Mesenchymal stem cell (in vitro differentiated cells and primary cell): ENCODE data around the gene PRTN3.

Experiments used
- DNase-seq: peaks from one replicate; pipeline ENCODE4 v3.0.0-alpha.2; 2013
- H2AFZ ChIP-seq: one replicate; pipeline ENCODE4 v1.6.1; 2013; ENCODE audit warnings: low read depth, mild to moderate bottlenecking, control low read depth, inconsistent platforms, low read length, moderate library complexity
- H2AK5ac ChIP-seq: 2 replicates; pipeline ENCODE4 v1.6.1; 2013; ENCODE audit warnings: low read length, moderate library complexity, mild to moderate bottlenecking, inconsistent platforms; ENCODE audit not compliant: severe bottlenecking
- H2BK120ac ChIP-seq: one replicate; pipeline ENCODE4 v1.6.1; 2013; ENCODE audit warnings: low read depth, mild to moderate bottlenecking, inconsistent platforms, low read length, moderate library complexity
- H2BK12ac ChIP-seq, 2 experiments: one replicate each; pipeline ENCODE4 v1.6.1; 2013; ENCODE audit warnings: inconsistent platforms in 2 of 2, low read length in 2 of 2, mild to moderate bottlenecking in 2 of 2, moderate library complexity in 2 of 2, control low read depth in 1 of 2
- H2BK15ac ChIP-seq: one replicate; pipeline ENCODE4 v1.6.1; 2013; ENCODE audit warnings: mild to moderate bottlenecking, low read depth, inconsistent platforms; ENCODE audit not compliant: poor library complexity, severe bottlenecking
- H2BK5ac ChIP-seq: 2 replicates; pipeline ENCODE4 v1.6.1; 2013; ENCODE audit warnings: low read depth, mild to moderate bottlenecking, low read length, control low read depth, inconsistent platforms; ENCODE audit not compliant: poor library complexity, severe bottlenecking
- H3K14ac ChIP-seq, 2 experiments: one replicate each; pipeline ENCODE4 v1.6.1; 2013; ENCODE audit warnings: inconsistent platforms in 2 of 2, low read length in 2 of 2, control low read depth in 1 of 2, mild to moderate bottlenecking in 1 of 2, moderate library complexity in 1 of 2
- H3K18ac ChIP-seq, 2 experiments: one replicate each; pipeline ENCODE4 v1.6.1; 2013; ENCODE audit warnings: inconsistent platforms in 2 of 2, low read length in 2 of 2, control low read depth in 1 of 2, low read depth in 1 of 2, mild to moderate bottlenecking in 1 of 2
- H3K23ac ChIP-seq, 2 experiments: one replicate each; pipeline ENCODE4 v1.6.1; 2013; ENCODE audit warnings: inconsistent platforms in 2 of 2, low read length in 2 of 2, mild to moderate bottlenecking in 2 of 2, moderate library complexity in 2 of 2, control low read depth in 1 of 2
- H3K27ac ChIP-seq: 2 replicates; pipeline ENCODE4 v1.5.1; 2013; ENCODE audit warnings: mild to moderate bottlenecking, moderate library complexity, low read length, control low read depth, inconsistent platforms; ENCODE audit not compliant: poor library complexity, severe bottlenecking
- H3K27me3 ChIP-seq, 2 experiments: 2 replicates each; pipeline versions ENCODE4 v1.6.1 to v1.7.0; 2013; ENCODE audit warnings: low read length in 2 of 2, mild to moderate bottlenecking in 2 of 2, moderate library complexity in 2 of 2, control low read depth in 1 of 2, inconsistent platforms in 1 of 2; ENCODE audit not compliant: control insufficient read depth in 1 of 2, insufficient read depth in 1 of 2
- H3K36me3 ChIP-seq, 2 experiments: 2 replicates each; pipeline versions ENCODE4 v1.6.1 to v1.7.0; 2013; ENCODE audit warnings: low read length in 2 of 2, control low read depth in 1 of 2, inconsistent platforms in 1 of 2, low read depth in 1 of 2, mild to moderate bottlenecking in 1 of 2; ENCODE audit not compliant: insufficient read depth in 2 of 2, control insufficient read depth in 1 of 2
- H3K4ac ChIP-seq, 2 experiments: one replicate each; pipeline ENCODE4 v1.6.1; 2013; ENCODE audit warnings: inconsistent platforms in 2 of 2, low read length in 2 of 2, mild to moderate bottlenecking in 2 of 2, moderate library complexity in 2 of 2, control low read depth in 1 of 2, low read depth in 1 of 2
- H3K4me1 ChIP-seq: 2 replicates; pipeline ENCODE4 v1.6.1; 2013; ENCODE audit warnings: low read depth, low read length, control low read depth; ENCODE audit not compliant: control insufficient read depth, insufficient read depth
- H3K4me2 ChIP-seq: 2 replicates; pipeline ENCODE4 v1.6.1; 2013; ENCODE audit warnings: low read length, mild to moderate bottlenecking, inconsistent platforms; ENCODE audit not compliant: poor library complexity, severe bottlenecking
- H3K4me3 ChIP-seq, 2 experiments: 2 replicates each; pipeline versions ENCODE4 v1.5.1 to v1.7.0; 2013; ENCODE audit warnings: low read length in 2 of 2, mild to moderate bottlenecking in 2 of 2, control low read depth in 1 of 2, low read depth in 1 of 2; ENCODE audit not compliant: insufficient read depth in 1 of 2
- H3K79me1 ChIP-seq: replicated peaks from 2 replicates; pipeline ENCODE4 v1.6.1; 2013; ENCODE audit warnings: mild to moderate bottlenecking, control low read depth, low read length, inconsistent platforms; ENCODE audit not compliant: poor library complexity, severe bottlenecking
- H3K9ac ChIP-seq: 2 replicates; pipeline ENCODE4 v1.7.0; 2013; ENCODE audit warnings: mild to moderate bottlenecking, low read length, moderate library complexity
- H3K9me3 ChIP-seq: 2 replicates; pipeline ENCODE4 v1.7.0; 2013; ENCODE audit warnings: mild to moderate bottlenecking, low read length; ENCODE audit not compliant: control insufficient read depth
- H4K8ac ChIP-seq: one replicate; pipeline ENCODE4 v1.6.1; 2013; ENCODE audit warnings: inconsistent platforms, mild to moderate bottlenecking, low read length, moderate library complexity
- H4K91ac ChIP-seq: one replicate; pipeline ENCODE4 v1.6.1; 2013; ENCODE audit warnings: mild to moderate bottlenecking, low read length, inconsistent platforms
- WGBS: methylation state at CpG from one replicate; pipeline ENCODE4 v1.1.7; 2013; ENCODE audit warnings: mixed read lengths; 5-methylcytosine and 5-hydroxymethylcytosine counted together

PRTN3 gene

GRCh38 chr19:824885-825284 lies 15.9 kb upstream of the PRTN3 start:
- H3K4ac ChIP-seq = no peak overlapping the region
- H2BK5ac ChIP-seq = no peak overlapping the region
- H3K23ac ChIP-seq = no peak overlapping the region
- H2BK15ac ChIP-seq = no peak overlapping the region
- H3K4me2 ChIP-seq = no peak overlapping the region
- no peak overlapping the region for H3K9ac ChIP-seq
- H3K27me3 ChIP-seq = peaks cover 0 to 23% of the 10 kb centered on the region in 2 experiments
- H3K9me3 ChIP-seq = no peaks in the 10 kb centered on the region
- H3K36me3 ChIP-seq = no peaks in the 10 kb centered on the region
- H4K8ac ChIP-seq = no peak overlapping the region
- H3K79me1 ChIP-seq = no peaks in the 10 kb centered on the region
- no peak overlapping the region for H2BK120ac ChIP-seq
- 85% methylated on average over 15 of the region's 15 CpGs for WGBS
- H2AFZ ChIP-seq = no peak overlapping the region
- H3K4me3 ChIP-seq = no peak overlapping the region
- DNase-seq = no peak
- peak overlapping the region in 1 of 2 experiments; percentile 39 for H2BK12ac ChIP-seq
- no peak overlapping the region for H2AK5ac ChIP-seq
- H3K4me1 ChIP-seq = peaks cover 21% of the 10 kb centered on the region
- no peak overlapping the region for H3K18ac ChIP-seq
- no peak overlapping the region for H3K27ac ChIP-seq
- H3K14ac ChIP-seq = no peak overlapping the region
- peak overlapping the region; percentile 61 for H4K91ac ChIP-seq

GRCh38 chr19:825897-826644 lies 14.7 kb upstream of the PRTN3 start:
- no peaks in the 10 kb centered on the region for H3K9me3 ChIP-seq
- H2BK5ac ChIP-seq = no peak overlapping the region
- no peak overlapping the region for H4K91ac ChIP-seq
- WGBS = 91% methylated on average over 15 of the region's 19 CpGs
- H3K4me1 ChIP-seq = peaks cover 26% of the 10 kb centered on the region
- H2BK120ac ChIP-seq = no peak overlapping the region
- H3K27me3 ChIP-seq = peaks cover 0 to 28% of the 10 kb centered on the region in 2 experiments
- H3K9ac ChIP-seq = no peak overlapping the region
- no peak overlapping the region for H3K18ac ChIP-seq
- no peak overlapping the region for H3K27ac ChIP-seq
- no peak overlapping the region for H2AFZ ChIP-seq
- no peak overlapping the region for H3K14ac ChIP-seq
- H3K23ac ChIP-seq = no peak overlapping the region
- no peak overlapping the region for H2BK12ac ChIP-seq
- H4K8ac ChIP-seq = no peak overlapping the region
- H2BK15ac ChIP-seq = no peak overlapping the region
- H3K79me1 ChIP-seq = no peaks in the 10 kb centered on the region
- no peak overlapping the region for H3K4me3 ChIP-seq
- H2AK5ac ChIP-seq = no peak overlapping the region
- no peak overlapping the region for H3K4me2 ChIP-seq
- no peak for DNase-seq
- H3K4ac ChIP-seq = no peak overlapping the region
- H3K36me3 ChIP-seq = no peaks in the 10 kb centered on the region

- H2AFZ ChIP-seq = no peak overlapping the region
- H3K4ac ChIP-seq = no peak overlapping the region
- H3K9me3 ChIP-seq = no peaks in the 10 kb centered on the region
- no peak overlapping the region for H3K27ac ChIP-seq
- H4K91ac ChIP-seq = no peak overlapping the region
- no peak for DNase-seq
- WGBS = 98% methylated on average over 8 of the region's 11 CpGs
- H3K4me1 ChIP-seq = peaks cover 14% of the 10 kb centered on the region
- H2BK120ac ChIP-seq = no peak overlapping the region
- no peak overlapping the region for H3K9ac ChIP-seq
- no peak overlapping the region for H2BK15ac ChIP-seq
- no peak overlapping the region for H3K4me3 ChIP-seq
- no peak overlapping the region for H2BK5ac ChIP-seq
- H3K79me1 ChIP-seq = no peaks in the 10 kb centered on the region
- H3K14ac ChIP-seq = no peak overlapping the region
- no peak overlapping the region for H2AK5ac ChIP-seq
- H3K27me3 ChIP-seq = peaks cover 0 to 33% of the 10 kb centered on the region in 2 experiments
- no peak overlapping the region for H4K8ac ChIP-seq
- no peak overlapping the region for H3K4me2 ChIP-seq
- no peak overlapping the region for H3K18ac ChIP-seq
- no peak overlapping the region for H3K23ac ChIP-seq
- H3K36me3 ChIP-seq = no peaks in the 10 kb centered on the region
- H2BK12ac ChIP-seq = no peak overlapping the region
These were observed 13.5 kb upstream of the PRTN3 start for GRCh38 chr19:827314-827709.

- Histone ChIP-seq H2BK5ac (no peak within 1 kb of the TSS), H3K9ac (no peak within 1 kb of the TSS), H2BK120ac (no peak within 1 kb of the TSS), H2AFZ (no peak within 1 kb of the TSS), H4K91ac (no peak within 1 kb of the TSS), H3K36me3 (no peaks in the 10 kb centered on the region), H3K4me3 (no peak within 1 kb of the TSS), H3K79me1 (no peaks in the 10 kb centered on the region), H2BK12ac (no peak within 1 kb of the TSS), H3K18ac (no peak within 1 kb of the TSS), H3K23ac (no peak within 1 kb of the TSS), H3K4me1 (peaks cover 12% of the 10 kb centered on the region), H3K4me2 (no peak within 1 kb of the TSS), H3K27ac (no peak within 1 kb of the TSS), H4K8ac (no peak within 1 kb of the TSS), H3K9me3 (no peaks in the 10 kb centered on the region), H3K27me3 (peaks cover 0 to 29% of the 10 kb centered on the region in 2 experiments), H3K4ac (no peak within 1 kb of the TSS), H2BK15ac (no peak within 1 kb of the TSS), H3K14ac (no peak within 1 kb of the TSS), H2AK5ac (no peak within 1 kb of the TSS)
- no peak for DNase-seq
- 86% methylated on average over 30 of the region's 33 CpGs for WGBS
These were observed 13.0 kb upstream of the PRTN3 start, which contains the start of gene AZU1 for GRCh38 chr19:827710-828321. AZU1 (plus strand) TSS chr19:827837; CDS start chr19:827847, 10 bp downstream.
